Measurements from ENCODE around the gene APOBEC2. TPM values are rescaled to one million over a fixed set of nuclear protein-coding genes. Genes with fewer than 3 reads are reported as not detected.

The APOBEC2 gene
- total RNA-seq, 2 experiments from 2014 or later: not detected

DNA sequence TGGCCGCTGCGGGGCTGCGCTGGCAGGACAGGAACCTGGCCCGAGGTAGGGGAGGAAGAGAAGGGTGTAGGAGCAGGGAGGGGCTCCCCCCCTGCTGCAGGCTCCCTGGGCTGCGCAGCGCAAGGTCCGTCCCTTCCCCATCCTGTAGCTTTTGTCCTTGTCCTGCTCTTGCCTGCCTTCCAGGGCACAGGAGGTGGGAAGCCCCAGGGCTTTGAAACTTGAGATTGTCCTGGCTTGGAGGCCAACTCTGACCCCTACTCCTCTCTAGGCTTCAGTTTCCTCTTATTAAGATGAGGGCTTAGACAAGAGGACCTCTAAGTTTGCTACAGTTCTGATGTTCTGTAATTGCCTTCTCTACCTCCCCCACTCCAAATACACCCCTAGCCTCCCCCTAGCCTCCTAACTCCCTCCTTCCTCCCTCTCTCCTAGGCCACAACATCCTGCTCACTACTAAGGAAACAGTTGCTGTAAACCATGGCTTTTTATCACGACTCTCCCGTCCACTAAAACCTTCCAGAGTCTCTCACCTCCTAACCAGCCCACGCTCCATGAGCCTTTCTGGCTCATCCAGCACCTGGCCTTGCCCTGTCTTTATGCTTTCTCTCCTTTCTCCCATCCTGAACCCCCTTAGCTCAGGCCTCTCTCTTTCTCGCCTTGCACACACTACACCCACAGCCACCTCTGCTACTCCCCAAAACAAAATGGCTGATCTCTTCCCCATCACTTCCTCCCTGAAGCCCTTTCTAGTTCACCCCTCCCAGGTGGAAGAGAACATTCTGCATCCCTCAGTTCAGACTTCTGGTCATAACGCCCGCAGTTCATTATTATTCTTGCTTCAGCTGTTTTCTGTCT lies 24.2 kb upstream of the APOBEC2 start:
- H3K36me3 Mint-ChIP-seq (ENCODE audit: low read depth): no peaks in the 10 kb centered on the region
- no peaks in the 10 kb centered on the region for H3K9me3 Mint-ChIP-seq
- Histone ChIP-seq H3K27me3 (ENCODE audit: control insufficient read depth in 1 of 2, insufficient read depth in 2 of 2, low read length in 2 of 2) (no peaks in the 10 kb centered on the region), H3K9me3 (ENCODE audit: control insufficient read depth in 1 of 2, insufficient read depth in 1 of 2, low read length in 2 of 2) (no peaks in the 10 kb centered on the region), H3K36me3 (ENCODE audit: insufficient read depth, low read length) (no peaks in the 10 kb centered on the region), H3K4me3 (ENCODE audit: low read length) (peak overlapping the region; percentile 78), H3K4me1 (ENCODE audit: insufficient read depth, low read length) (peaks cover 23% of the 10 kb centered on the region), H3K27ac (ENCODE audit: low read depth in 1 of 2, low read length in 2 of 2) (peak overlapping the region in 1 of 2 donors; percentile 55)
- TF ChIP-seq, protein P1, sequence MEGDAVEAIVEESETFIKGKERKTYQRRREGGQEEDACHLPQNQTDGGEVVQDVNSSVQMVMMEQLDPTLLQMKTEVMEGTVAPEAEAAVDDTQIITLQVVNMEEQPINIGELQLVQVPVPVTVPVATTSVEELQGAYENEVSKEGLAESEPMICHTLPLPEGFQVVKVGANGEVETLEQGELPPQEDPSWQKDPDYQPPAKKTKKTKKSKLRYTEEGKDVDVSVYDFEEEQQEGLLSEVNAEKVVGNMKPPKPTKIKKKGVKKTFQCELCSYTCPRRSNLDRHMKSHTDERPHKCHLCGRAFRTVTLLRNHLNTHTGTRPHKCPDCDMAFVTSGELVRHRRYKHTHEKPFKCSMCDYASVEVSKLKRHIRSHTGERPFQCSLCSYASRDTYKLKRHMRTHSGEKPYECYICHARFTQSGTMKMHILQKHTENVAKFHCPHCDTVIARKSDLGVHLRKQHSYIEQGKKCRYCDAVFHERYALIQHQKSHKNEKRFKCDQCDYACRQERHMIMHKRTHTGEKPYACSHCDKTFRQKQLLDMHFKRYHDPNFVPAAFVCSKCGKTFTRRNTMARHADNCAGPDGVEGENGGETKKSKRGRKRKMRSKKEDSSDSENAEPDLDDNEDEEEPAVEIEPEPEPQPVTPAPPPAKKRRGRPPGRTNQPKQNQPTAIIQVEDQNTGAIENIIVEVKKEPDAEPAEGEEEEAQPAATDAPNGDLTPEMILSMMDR (IDR thresholded peaks at IDR 0.05): no peak
- peaks cover 33% of the 10 kb centered on the region for H3K4me1 Mint-ChIP-seq (ENCODE audit: low read depth)
- intact Hi-C loops (cut with DNase I, micrococcal nuclease): loop anchor here in 1 of 2 experiments (1.0 to 5.0 kb wide), 4 partner anchors 22 to 1681 kb away; no protein-coding TSS in a partner anchor
- DNase-seq (peak in 1 of 14 experiments; percentile 17), ATAC-seq (ENCODE audit: poor library complexity) (no peak)
- H3K27me3 Mint-ChIP-seq: no peaks in the 10 kb centered on the region
- ChIA-PET POLR2A (interaction anchor here (1.0 to 2.5 kb wide), 7 partner anchors 8 to 172 kb away, joined by 3 to 25 read pairs (median 6); partner anchors contain the start of genes APOBEC2, NFYA, OARD1 and TREML2), CTCF (interaction anchor here (0.5 to 2.0 kb wide), 17 partner anchors 8 to 1667 kb away, joined by 3 to 9 read pairs (median 4); partner anchors contain the start of genes NFYA, OARD1 and UNC5CL)
- H3K27ac Mint-ChIP-seq: peak overlapping the region; percentile 75
- H3K4me3 Mint-ChIP-seq: peak overlapping the region; percentile 88

DNA sequence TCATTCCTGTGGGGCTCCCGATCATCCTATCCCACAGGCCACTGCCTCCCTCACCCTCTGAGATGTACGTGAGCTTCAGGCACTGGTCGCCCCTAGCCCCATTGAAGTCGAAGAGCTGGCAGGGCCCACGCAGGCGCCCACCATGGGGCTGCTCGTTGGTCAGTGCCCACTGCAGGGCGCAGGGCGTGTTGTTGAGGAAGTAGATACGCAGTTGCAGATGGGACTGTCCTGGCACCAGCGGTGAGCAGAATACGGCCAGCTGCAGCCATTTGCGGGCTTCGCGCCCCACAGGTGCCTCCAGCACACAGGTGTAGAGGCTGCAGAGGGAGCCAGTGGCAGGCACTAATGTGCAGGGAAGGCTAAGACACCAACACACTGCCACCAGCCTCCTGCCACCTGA lies 20.2 kb upstream of the APOBEC2 start:
- POLR2A ChIA-PET: no interaction called here
- H3K27ac Mint-ChIP-seq: no peak overlapping the region
- intact Hi-C loops (cut with DNase I, micrococcal nuclease): loop anchor here in 1 of 2 experiments (10.0 kb wide), 1 partner anchor 1168 kb away; no protein-coding TSS in a partner anchor

DNA sequence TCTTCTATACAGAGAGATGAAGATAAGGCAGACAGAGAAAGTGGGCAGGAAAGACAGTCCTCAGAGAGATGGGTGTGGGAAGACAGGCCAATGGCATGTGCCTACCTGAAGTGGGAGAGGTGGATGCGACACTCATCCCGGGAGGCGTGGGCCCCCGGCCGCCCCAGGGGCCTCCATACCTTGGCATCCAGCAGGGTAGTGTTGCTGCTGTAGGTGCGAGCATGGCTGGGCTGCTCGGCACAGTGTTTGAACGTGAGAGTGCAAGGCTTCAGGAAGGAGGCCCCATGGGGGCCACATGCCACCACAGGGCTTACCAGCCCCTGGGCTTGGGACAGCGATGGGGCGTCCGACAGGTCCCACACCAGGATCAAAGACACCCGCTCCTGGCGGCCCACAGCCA lies 19.2 kb upstream of the APOBEC2 start:
- ChIA-PET POLR2A (no interaction called here), CTCF (no interaction called here)
- Histone ChIP-seq H3K27me3 (ENCODE audit: control insufficient read depth in 1 of 2, insufficient read depth in 2 of 2, low read length in 2 of 2) (no peaks in the 10 kb centered on the region), H3K36me3 (ENCODE audit: insufficient read depth, low read length) (no peaks in the 10 kb centered on the region), H3K27ac (ENCODE audit: low read depth in 1 of 2, low read length in 2 of 2) (no peak overlapping the region), H3K9me3 (ENCODE audit: control insufficient read depth in 1 of 2, insufficient read depth in 1 of 2, low read length in 2 of 2) (no peaks in the 10 kb centered on the region), H3K4me1 (ENCODE audit: insufficient read depth, low read length) (peaks cover 6% of the 10 kb centered on the region), H3K4me3 (ENCODE audit: low read length) (no peak overlapping the region)
- DNase-seq (no peak), ATAC-seq (ENCODE audit: poor library complexity) (no peak)
- H3K27ac Mint-ChIP-seq: no peak overlapping the region
- H3K4me1 Mint-ChIP-seq (ENCODE audit: low read depth): peaks cover 14% of the 10 kb centered on the region
- intact Hi-C loops (cut with DNase I, micrococcal nuclease): loop anchor here in 1 of 2 experiments (10.0 kb wide), 1 partner anchor 1169 kb away; no protein-coding TSS in a partner anchor
- TF ChIP-seq, protein P1 (IDR thresholded peaks at IDR 0.05): no peak
- H3K9me3 Mint-ChIP-seq: no peaks in the 10 kb centered on the region
- no peaks in the 10 kb centered on the region for H3K27me3 Mint-ChIP-seq
- no peaks in the 10 kb centered on the region for H3K36me3 Mint-ChIP-seq (ENCODE audit: low read depth)
- no peak overlapping the region for H3K4me3 Mint-ChIP-seq

More for the DNA sequence above, 20.2 kb upstream of the APOBEC2 start:
- ATAC-seq (ENCODE audit: poor library complexity): no peak
- H3K4me1 Mint-ChIP-seq (ENCODE audit: low read depth): peaks cover 19% of the 10 kb centered on the region
- CTCF ChIA-PET: no interaction called here
- TF ChIP-seq, protein P1 (IDR thresholded peaks at IDR 0.05): no peak
- no peaks in the 10 kb centered on the region for H3K27me3 ChIP-seq (ENCODE audit: control insufficient read depth in 1 of 2, insufficient read depth in 2 of 2, low read length in 2 of 2)
- H3K36me3 Mint-ChIP-seq (ENCODE audit: low read depth): no peaks in the 10 kb centered on the region
- no peaks in the 10 kb centered on the region for H3K9me3 ChIP-seq (ENCODE audit: control insufficient read depth in 1 of 2, insufficient read depth in 1 of 2, low read length in 2 of 2)
- no peaks in the 10 kb centered on the region for H3K27me3 Mint-ChIP-seq
- no peak overlapping the region for H3K27ac ChIP-seq (ENCODE audit: low read depth in 1 of 2, low read length in 2 of 2)
- H3K4me1 ChIP-seq (ENCODE audit: insufficient read depth, low read length): peaks cover 16% of the 10 kb centered on the region
- no peak overlapping the region for H3K4me3 Mint-ChIP-seq
- H3K9me3 Mint-ChIP-seq: no peaks in the 10 kb centered on the region
- no peak for DNase-seq
- no peak overlapping the region for H3K4me3 ChIP-seq (ENCODE audit: low read length)
- no peaks in the 10 kb centered on the region for H3K36me3 ChIP-seq (ENCODE audit: insufficient read depth, low read length)

All from CD4-positive, alpha-beta T cell (primary cell).